Loucy (cell line): ENCODE results near the gene HS3ST4.

Experiments
- EZH2phosphoT487 ChIP-seq: fragments of 200-600 bp; IDR thresholded peaks from 2 replicates; pipeline ENCODE4 v1.6.1; 2018; ENCODE audit warnings: antibody characterized with exemption, mild to moderate bottlenecking, moderate library complexity, borderline replicate concordance
- TF ChIP-seq, protein P1 (sequence below): fragments of 200-600 bp; sonication (generic); conservative IDR thresholded peaks from 2 replicates; pipeline ENCODE4 v1.5.1; 2014; ENCODE audit warnings: mild to moderate bottlenecking, antibody characterized with exemption, low read length

DNA sequence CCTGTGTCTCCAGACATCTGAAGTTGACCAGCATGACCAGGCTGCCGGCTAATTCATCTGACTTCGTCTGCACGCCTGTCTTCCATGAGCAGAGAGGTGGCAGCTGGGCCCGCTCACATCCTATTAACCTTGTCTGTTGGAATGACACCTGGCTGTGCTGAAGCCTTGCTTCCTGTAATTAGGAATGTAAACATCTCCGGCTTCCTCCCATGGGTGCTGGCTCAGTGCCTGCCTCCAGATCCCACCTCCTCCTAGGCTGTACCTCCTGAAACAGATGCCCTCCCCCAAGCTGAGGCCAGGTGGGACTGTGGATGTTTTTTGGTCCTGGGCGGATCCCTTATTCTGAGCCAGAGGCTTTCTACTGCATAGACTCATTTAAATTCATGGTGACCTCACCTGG is 296.3 kb downstream of the HS3ST4 start:
- TF ChIP-seq, protein P1, sequence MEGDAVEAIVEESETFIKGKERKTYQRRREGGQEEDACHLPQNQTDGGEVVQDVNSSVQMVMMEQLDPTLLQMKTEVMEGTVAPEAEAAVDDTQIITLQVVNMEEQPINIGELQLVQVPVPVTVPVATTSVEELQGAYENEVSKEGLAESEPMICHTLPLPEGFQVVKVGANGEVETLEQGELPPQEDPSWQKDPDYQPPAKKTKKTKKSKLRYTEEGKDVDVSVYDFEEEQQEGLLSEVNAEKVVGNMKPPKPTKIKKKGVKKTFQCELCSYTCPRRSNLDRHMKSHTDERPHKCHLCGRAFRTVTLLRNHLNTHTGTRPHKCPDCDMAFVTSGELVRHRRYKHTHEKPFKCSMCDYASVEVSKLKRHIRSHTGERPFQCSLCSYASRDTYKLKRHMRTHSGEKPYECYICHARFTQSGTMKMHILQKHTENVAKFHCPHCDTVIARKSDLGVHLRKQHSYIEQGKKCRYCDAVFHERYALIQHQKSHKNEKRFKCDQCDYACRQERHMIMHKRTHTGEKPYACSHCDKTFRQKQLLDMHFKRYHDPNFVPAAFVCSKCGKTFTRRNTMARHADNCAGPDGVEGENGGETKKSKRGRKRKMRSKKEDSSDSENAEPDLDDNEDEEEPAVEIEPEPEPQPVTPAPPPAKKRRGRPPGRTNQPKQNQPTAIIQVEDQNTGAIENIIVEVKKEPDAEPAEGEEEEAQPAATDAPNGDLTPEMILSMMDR = no peak
- no peak for TF ChIP-seq EZH2phosphoT487
